ENCODE results near the gene MYMX.

DNA sequence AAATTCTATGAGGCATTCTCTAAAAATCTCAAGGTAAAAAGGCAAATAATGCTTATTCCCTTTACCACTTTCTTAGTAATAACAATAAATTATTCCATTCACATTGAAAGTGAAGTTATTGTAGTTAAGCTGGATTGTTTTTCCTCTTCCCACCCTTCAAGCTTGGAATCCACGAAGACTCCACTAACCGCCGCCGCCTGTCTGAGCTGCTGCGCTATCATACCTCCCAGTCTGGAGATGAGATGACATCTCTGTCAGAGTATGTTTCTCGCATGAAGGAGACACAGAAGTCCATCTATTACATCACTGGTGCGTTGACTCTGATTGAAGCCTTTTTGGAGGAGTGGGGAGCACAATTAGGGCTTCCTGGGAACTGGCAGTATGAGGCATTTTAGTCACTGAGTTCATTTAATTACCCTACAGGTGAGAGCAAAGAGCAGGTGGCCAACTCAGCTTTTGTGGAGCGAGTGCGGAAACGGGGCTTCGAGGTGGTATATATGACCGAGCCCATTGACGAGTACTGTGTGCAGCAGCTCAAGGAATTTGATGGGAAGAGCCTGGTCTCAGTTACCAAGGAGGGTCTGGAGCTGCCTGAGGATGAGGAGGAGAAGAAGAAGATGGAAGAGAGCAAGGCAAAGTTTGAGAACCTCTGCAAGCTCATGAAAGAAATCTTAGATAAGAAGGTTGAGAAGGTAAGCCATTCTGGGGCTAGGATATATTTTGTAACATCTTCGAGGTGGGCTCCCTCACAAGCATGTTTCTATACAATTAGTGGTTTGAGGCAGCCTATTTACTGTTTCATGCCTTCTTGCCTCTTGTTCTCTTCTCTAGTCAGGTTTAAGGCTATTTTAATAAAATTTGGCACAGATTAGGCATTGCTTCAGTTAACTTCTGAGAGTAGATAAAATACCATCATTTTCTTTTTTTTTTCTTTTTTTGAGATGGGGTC, 35.1 kb downstream of the MYMX start:
- TF ChIP-seq, protein P1, sequence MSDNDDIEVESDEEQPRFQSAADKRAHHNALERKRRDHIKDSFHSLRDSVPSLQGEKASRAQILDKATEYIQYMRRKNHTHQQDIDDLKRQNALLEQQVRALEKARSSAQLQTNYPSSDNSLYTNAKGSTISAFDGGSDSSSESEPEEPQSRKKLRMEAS (IDR thresholded peaks at IDR 0.05; ENCODE audit: low read depth, low read length), result no peak
- TF ChIP-seq, protein P2, sequence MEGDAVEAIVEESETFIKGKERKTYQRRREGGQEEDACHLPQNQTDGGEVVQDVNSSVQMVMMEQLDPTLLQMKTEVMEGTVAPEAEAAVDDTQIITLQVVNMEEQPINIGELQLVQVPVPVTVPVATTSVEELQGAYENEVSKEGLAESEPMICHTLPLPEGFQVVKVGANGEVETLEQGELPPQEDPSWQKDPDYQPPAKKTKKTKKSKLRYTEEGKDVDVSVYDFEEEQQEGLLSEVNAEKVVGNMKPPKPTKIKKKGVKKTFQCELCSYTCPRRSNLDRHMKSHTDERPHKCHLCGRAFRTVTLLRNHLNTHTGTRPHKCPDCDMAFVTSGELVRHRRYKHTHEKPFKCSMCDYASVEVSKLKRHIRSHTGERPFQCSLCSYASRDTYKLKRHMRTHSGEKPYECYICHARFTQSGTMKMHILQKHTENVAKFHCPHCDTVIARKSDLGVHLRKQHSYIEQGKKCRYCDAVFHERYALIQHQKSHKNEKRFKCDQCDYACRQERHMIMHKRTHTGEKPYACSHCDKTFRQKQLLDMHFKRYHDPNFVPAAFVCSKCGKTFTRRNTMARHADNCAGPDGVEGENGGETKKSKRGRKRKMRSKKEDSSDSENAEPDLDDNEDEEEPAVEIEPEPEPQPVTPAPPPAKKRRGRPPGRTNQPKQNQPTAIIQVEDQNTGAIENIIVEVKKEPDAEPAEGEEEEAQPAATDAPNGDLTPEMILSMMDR (IDR thresholded peaks at IDR 0.05; ENCODE audit: low read depth, low read length), result no peak
- TF ChIP-seq POLR2A (IDR thresholded peaks at IDR 0.05; ENCODE audit: extremely low read depth, insufficient read length) (no peak), MYC (IDR thresholded peaks at IDR 0.05; ENCODE audit: low read depth, low read length) (no peak)

All from NB4 (cell line).